HL-60/S4 treated with retinoic acid at 250 ng/mL for 4 days and 3 days (cell line): ENCODE measurements around the gene TLR6.
"Not testable (repeated sequence)": the region's sequence is repeated elsewhere in the genome, so short reads cannot be mapped to it uniquely, and the experiment has no call there.

Experiments
- in situ Hi-C: fragments of 300-500 bp; cut with MboI; formaldehyde crosslinking; loops from 2 replicates; pipeline ENCODE4 v1.7.0; 2022; ENCODE audit warnings: low sequenced_read_pairs

TLR6 gene

GRCh38 chr4:38829237-38829636, 27.4 kb downstream of the TLR6 start:
- in situ Hi-C loops: no loop called here

- in situ Hi-C loops: no loop called here
Measured at GRCh38 chr4:38823766-38824165, 32.9 kb downstream of the TLR6 start.

DNA sequence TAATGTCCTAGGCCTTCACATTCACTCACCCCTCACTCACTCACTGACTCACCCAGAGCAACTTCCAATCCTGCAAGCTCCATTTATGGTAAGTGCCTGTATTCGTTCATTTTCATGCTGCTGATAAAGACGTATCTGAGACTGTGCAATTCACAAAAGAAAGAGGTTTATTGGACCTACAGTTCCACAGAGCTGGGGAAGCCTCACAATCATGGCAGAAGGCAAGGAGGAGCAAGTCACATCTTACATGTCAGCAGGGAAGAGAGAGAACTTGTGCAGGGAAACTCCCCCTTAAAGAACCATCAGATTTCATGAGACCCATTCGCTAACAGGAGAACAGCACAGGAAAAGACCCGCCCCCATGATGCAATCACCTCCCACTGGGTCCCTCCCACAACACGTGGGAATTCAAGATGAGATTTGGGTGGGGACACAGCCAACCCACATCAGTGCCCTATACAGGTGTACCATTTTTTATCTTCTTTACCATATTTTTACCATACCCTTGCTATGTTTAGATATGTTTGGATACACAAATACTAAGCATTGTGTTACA, 33.8 kb downstream of the TLR6 start:
- in situ Hi-C loops: no loop called here

- in situ Hi-C loops: no loop called here
Measured at GRCh38 chr4:38821739-38822138, 34.9 kb downstream of the TLR6 start.

- in situ Hi-C loops: no loop called here
Measured at GRCh38 chr4:38820329-38821061, 36.1 kb downstream of the TLR6 start.

- in situ Hi-C loops: no loop called here
Measured at GRCh38 chr4:38819569-38819968, 37.0 kb downstream of the TLR6 start.

DNA sequence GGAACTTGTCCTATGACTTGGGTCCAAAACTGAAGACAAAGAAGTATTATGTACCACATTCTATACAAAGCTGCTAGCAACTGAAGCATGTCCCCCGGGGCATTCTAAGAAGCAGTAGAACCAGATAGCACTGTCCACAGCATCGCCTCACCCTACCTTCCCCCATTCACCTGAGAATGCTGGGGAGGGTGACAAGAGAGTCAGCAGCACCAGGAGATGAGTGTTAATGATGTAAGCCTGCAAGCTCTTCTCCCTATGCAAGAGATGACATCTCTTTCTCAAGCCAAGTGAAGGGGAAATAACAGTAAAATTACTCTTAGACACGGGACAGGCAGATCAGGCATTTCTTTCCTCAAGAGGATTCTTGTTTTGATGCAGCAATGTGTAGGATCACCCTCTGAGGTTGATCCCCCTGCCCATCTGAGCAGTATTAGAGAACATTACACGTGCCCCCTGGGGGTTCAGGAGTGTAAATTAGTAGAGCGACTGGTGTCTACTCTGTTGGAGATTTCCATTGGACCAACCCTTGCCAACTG, 38.1 kb downstream of the TLR6 start:
- in situ Hi-C loops: no loop called here

- in situ Hi-C loops: no loop called here
Measured at GRCh38 chr4:38815885-38816782, 40.5 kb downstream of the TLR6 start.

DNA sequence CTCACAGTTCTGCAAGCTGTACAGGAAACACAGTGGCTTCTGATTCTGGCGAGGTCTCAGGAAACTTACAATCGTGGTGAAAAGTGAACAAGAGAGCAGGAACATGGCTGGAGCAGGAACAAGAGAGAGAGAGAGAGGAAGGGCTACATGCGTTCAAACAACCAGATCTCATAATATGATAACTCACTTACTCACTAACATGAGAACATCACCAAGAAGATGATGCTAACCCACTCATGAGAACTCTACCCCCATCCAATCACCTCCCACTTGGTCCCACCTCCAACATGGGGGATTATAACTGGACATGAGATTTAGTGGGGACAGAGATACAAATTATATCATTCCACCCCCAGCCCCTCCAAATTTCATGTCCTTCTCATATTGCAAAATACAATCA, 42.2 kb downstream of the TLR6 start:
- in situ Hi-C loops: no loop called here

DNA sequence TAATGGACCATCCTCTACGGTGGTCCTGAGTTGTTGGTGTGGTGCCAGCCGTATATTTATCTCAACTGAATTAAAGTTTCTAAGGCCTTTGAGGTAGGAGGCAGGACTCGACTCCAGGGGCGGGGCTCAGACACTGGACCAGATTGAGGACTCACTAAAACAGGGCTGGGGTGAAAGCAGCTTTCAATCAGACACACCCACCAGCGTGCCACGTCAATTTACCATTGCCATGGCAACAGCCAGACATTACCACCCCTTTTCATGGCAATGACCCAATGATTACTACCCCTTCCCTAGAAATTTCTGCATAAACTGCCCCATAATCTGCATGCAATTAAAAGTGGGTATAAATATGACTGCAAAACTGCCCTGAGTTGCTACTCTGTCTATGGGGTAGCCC, 45.3 kb downstream of the TLR6 start:
- in situ Hi-C loops: no loop called here

- in situ Hi-C loops: not testable (repeated sequence)
Measured at GRCh38 chr4:38807462-38807861, 49.2 kb downstream of the TLR6 start.

- in situ Hi-C loops: not testable (repeated sequence)
Measured at GRCh38 chr4:38806251-38806650, 50.4 kb downstream of the TLR6 start.

- in situ Hi-C loops: no loop called here
Measured at GRCh38 chr4:38805530-38806145, 51.0 kb downstream of the TLR6 start.

DNA sequence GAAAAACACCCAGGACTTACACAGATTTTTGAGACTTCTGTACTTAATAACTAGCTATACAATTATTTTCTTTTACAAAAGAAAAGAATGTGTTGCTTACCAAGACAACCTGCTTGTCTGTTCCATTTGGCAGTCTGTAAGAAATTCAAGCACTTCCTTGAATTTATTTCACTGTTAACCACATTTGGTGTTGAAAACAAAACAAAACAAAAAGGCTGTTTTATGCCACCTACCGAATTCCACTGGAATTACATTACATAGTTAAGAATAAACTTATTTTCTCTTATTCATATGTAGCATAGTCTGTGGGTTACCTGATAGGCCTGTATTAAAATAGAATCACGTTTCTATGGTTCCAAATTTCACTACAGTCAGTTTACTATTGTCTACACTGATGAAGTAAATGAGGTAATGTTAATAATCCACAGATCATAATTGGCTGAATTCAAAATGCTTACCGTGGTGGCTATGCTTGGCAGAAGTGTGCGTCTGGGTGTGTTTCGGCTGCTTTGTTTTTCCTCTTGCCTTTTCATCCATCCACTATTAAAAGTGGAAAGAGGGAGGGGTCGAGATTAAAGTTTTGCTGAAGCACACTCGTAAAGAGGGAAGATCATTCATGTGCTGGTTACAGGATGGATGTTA, 51.8 kb downstream of the TLR6 start, which contains the start of gene TLR1:
TLR1 (minus strand) TSS at position 138 of the 642 bp plus-strand sequence. CDS start 5,960 bp downstream, outside the sequence.
- in situ Hi-C loops: no loop called here

GRCh38 chr4:38803833-38804653, 52.6 kb downstream of the TLR6 start:
- in situ Hi-C loops: no loop called here

- in situ Hi-C loops: no loop called here
Measured at GRCh38 chr4:38802561-38803355, 53.9 kb downstream of the TLR6 start.

DNA sequence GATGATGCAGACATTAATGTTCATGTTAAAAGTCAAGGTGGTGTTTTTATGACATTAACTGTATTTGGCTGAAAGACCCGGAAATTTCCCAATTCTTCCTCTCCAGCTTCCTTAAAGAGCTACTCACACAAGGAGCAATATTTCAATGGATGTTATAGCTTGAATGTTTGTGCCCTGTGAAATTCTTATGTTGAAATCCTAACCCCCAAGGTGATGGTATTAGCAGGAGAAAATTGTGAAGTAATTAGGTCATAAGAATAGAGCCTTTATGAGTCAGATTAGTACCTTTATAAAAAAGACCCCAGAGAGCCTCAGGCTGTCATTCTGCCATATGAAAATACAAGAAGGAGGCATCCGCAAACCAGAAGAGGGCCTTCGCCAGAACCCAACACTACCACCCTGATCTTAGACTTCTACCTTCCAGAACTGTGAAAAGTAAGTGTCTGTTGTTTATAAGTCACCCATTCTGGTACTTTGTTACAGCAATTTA, 55.6 kb downstream of the TLR6 start:
- in situ Hi-C loops: no loop called here

GRCh38 chr4:38800366-38800765, 56.3 kb downstream of the TLR6 start:
- in situ Hi-C loops: no loop called here

- in situ Hi-C loops: no loop called here
Measured at GRCh38 chr4:38795087-38795486, 61.5 kb downstream of the TLR6 start.
